DND-41 (cell line): ENCODE measurements around the gene CYP27B1.

Experiments used
- EZH2 ChIP-seq: IDR thresholded peaks from 3 replicates; pipeline ENCODE4 v1.6.1; 2012; ENCODE audit warnings: borderline replicate concordance, low read depth, mild to moderate bottlenecking, moderate library complexity, low read length, inconsistent platforms; ENCODE audit not compliant: severe bottlenecking
- TF ChIP-seq, protein P1 (sequence below): IDR thresholded peaks from 2 replicates; pipeline ENCODE4 v1.5.1; 2012; ENCODE audit warnings: borderline replicate concordance, low read length, moderate library complexity, mild to moderate bottlenecking; ENCODE audit not compliant: poor library complexity, severe bottlenecking; ENCODE audit errors: extremely low read depth

DNA sequence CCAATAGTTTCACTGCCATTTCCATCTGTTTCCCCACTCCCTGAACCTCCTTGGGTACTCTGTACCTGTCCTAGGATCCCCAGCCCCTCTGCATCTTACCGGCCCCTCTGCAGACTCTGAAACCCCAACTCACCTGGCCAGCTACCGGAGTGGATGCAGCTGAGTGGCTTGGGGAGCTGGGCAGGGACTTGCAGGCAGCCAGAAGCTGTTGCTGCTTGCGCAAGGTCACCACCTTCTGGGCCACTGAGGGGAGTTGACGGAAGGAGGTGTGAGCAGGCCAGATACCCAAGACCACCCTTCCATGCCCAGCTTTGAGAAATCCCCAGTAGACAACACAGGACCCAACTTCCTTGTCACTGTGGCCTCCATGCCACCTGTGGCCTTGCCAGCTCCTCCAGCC, 34.6 kb downstream of the CYP27B1 start:
- TF ChIP-seq, protein P1, sequence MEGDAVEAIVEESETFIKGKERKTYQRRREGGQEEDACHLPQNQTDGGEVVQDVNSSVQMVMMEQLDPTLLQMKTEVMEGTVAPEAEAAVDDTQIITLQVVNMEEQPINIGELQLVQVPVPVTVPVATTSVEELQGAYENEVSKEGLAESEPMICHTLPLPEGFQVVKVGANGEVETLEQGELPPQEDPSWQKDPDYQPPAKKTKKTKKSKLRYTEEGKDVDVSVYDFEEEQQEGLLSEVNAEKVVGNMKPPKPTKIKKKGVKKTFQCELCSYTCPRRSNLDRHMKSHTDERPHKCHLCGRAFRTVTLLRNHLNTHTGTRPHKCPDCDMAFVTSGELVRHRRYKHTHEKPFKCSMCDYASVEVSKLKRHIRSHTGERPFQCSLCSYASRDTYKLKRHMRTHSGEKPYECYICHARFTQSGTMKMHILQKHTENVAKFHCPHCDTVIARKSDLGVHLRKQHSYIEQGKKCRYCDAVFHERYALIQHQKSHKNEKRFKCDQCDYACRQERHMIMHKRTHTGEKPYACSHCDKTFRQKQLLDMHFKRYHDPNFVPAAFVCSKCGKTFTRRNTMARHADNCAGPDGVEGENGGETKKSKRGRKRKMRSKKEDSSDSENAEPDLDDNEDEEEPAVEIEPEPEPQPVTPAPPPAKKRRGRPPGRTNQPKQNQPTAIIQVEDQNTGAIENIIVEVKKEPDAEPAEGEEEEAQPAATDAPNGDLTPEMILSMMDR, result no peak
- TF ChIP-seq EZH2, result no peak
